LNCaP clone FGC (cell line): ENCODE measurements around the gene OR4D5.

Source experiments
- DNase-seq: peaks from one replicate; pipeline ENCODE4 v3.0.0-alpha.2; 2011; ENCODE audit warnings: low read depth
- H3K4me3 ChIP-seq: 2 replicates; pipeline ENCODE4 v1.5.1; 2011; ENCODE audit warnings: mild to moderate bottlenecking, low read depth, low read length, control low read depth
- CTCF ChIP-seq: IDR thresholded peaks from 2 replicates; pipeline ENCODE4 v1.5.1; 2012; ENCODE audit warnings: mild to moderate bottlenecking; ENCODE audit not compliant: control insufficient read depth, insufficient read depth; ENCODE audit errors: extremely low read depth

OR4D5 gene

DNA sequence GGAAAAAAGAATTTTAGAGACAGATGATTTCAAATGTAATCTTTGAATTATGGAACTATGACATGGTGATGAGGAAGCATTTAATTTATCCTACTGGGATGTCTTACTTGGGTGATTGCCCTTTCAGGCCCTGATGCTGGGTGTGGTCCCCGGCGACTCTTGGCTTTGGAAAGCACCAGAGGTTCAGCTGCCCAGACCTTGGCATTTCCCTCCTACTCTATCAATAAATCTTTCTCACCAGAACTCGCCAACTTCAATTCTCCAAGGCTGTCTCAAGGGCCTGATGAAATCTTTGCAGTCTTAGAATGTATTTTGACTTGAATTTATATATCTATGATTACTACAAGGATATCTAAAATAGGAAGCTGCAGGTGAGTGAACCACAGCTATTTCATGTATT is 18.5 kb upstream of the OR4D5 start:
- no peak for TF ChIP-seq CTCF
- no peak for DNase-seq
- no peak overlapping the region for H3K4me3 ChIP-seq

GRCh38 chr11:123924027-123924426 is 15.4 kb upstream of the OR4D5 start:
- DNase-seq = no peak
- TF ChIP-seq CTCF = no peak
- H3K4me3 ChIP-seq = no peak overlapping the region

DNA sequence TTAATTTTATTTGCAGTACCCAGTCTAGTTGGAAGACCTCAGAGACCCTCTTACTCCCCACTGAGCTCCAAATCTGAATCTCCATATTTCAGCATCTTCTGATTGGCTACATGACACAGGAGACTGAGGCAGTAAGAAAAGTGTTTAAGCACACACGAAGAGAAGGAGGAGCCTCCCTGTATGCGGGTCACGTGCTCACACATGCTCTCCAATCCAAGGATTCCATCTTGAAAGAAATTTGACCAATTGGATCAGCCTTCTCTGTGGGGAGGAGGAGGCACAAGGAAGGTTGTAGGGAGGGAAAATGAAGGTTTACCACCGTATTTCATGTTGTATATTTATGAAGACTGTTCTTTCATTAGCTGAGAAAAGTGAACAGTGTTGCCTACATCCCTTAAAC is 3.0 kb downstream of the OR4D5 start:
- no peak for DNase-seq
- no peak overlapping the region for H3K4me3 ChIP-seq
- no peak for TF ChIP-seq CTCF

DNA sequence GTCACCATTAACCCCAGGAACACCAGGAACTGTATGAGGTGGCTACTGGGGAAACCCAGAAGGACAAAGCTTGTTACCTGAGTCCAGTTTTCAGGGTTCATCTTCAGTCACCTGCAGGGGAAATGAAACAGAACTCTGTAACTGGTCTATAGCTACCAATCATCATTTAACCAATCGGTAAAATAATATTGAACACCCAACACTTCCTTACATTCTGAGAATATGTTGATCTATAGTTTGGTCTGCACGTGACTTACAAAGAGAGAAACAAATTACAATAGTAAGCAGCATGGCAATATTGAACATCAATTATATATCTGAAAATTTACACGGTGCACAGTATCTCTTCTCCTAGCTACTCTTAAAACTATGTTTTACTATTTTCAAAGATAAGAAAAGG is 4.3 kb downstream of the OR4D5 start, which contains the start of gene OR6T1:
OR6T1 (minus strand) TSS at position 101 of the 400 bp plus-strand sequence; CDS start at position 101, 0 bp downstream.
- no peak for DNase-seq
- no peak for TF ChIP-seq CTCF

GRCh38 chr11:123945132-123945531 is 5.7 kb downstream of the OR4D5 start:
- no peak for DNase-seq
- no peak for TF ChIP-seq CTCF

More for the DNA sequence above, 4.3 kb downstream of the OR4D5 start, which contains the start of gene OR6T1:
- no peak within 1 kb of the TSS for H3K4me3 ChIP-seq

GRCh38 chr11:123956752-123957151 is 17.3 kb downstream of the OR4D5 start:
- no peak overlapping the region for H3K4me3 ChIP-seq
- no peak for TF ChIP-seq CTCF
- DNase-seq = no peak

More at GRCh38 chr11:123945132-123945531, 5.7 kb downstream of the OR4D5 start:
- H3K4me3 ChIP-seq = no peak overlapping the region

DNA sequence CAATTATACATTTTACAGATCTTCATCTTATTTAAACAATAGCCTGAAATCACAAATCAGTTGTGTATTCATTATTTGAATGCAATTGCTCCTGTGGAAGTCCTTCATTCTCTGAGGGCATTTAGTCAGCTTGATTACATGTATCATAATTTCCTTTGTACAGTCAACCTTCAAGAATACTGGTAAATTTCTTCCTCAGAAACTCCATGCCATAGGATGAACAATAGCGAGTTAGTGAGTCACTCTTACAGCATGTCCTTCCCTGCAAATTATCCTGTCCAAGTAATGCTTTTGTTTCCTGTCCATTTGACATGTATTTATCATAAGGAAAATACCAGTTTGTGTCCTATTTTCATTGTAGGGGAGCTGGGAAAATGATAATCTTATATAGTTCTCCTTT is 34.4 kb downstream of the OR4D5 start:
- DNase-seq = no peak
- no peak overlapping the region for H3K4me3 ChIP-seq
- TF ChIP-seq CTCF = no peak
